Caco-2 (cell line): ENCODE data around the gene FCER1A. TPM values are rescaled to one million over a fixed set of nuclear protein-coding genes. Genes with fewer than 3 reads are reported as not detected.
"Not testable (repeated sequence)": the region's sequence is repeated elsewhere in the genome, so short reads cannot be mapped to it uniquely, and the experiment has no call there.

Experiments
- BruUV-seq: library from RNA; stranded (reverse); fragments of 400-500 nt; replicated peaks from 2 replicates; lab custom pipeline; 2021; lab: Mats Ljungman, UMichigan
- CTCF ChIA-PET: fragments of 300-600 bp; sonication (Branson Sonifier 250); formaldehyde crosslinking; loops from one replicate; lab custom pipeline; 2022; ENCODE audit warnings: antibody characterized with exemption; lab: Charles Lee
- POLR2A ChIA-PET: fragments of 300-600 bp; sonication (Branson Sonifier 250); formaldehyde crosslinking; loops from one replicate; lab custom pipeline; 2022; ENCODE audit warnings: antibody characterized with exemption; lab: Charles Lee
- DNase-seq, 2 experiments: peaks; one replicate each; pipeline versions ENCODE4 v3.0.0 to v3.0.0-alpha.2; 2020 to 2022
- H3K27me3 ChIP-seq: replicated peaks from 2 replicates; pipeline ENCODE4 v1.6.0; 2011; ENCODE audit warnings: low read length; ENCODE audit not compliant: control insufficient read depth, insufficient read depth
- H3K36me3 ChIP-seq: 2 replicates; pipeline ENCODE4 v1.5.1; 2011; ENCODE audit warnings: low read length; ENCODE audit not compliant: control insufficient read depth, insufficient read depth
- H3K4me1 ChIP-seq: fragments of 250-450 bp; sonication (Bioruptor Pico); 2 replicates; pipeline ENCODE4 v1.5.1; 2020; ENCODE audit warnings: mild to moderate bottlenecking
- H3K4me3 ChIP-seq: 2 replicates; pipeline ENCODE4 v1.5.1; 2011; ENCODE audit warnings: low read depth, mild to moderate bottlenecking, control low read depth, low read length
- H3K9me3 ChIP-seq: fragments of 250-450 bp; sonication (Bioruptor Pico); 2 replicates; pipeline ENCODE4 v1.5.1; 2020; ENCODE audit warnings: mild to moderate bottlenecking, moderate library complexity
- H3K27ac Mint-ChIP-seq: one replicate; pipeline ENCODE4 v1.8.0; 2022; ENCODE audit warnings: mixed read lengths; ENCODE audit not compliant: unreplicated experiment
- H3K27me3 Mint-ChIP-seq: one replicate; pipeline ENCODE4 v1.8.0; 2022; ENCODE audit warnings: mixed read lengths; ENCODE audit not compliant: insufficient read depth, unreplicated experiment
- H3K36me3 Mint-ChIP-seq: one replicate; pipeline ENCODE4 v1.8.0; 2022; ENCODE audit warnings: mild to moderate bottlenecking, mixed read lengths; ENCODE audit not compliant: insufficient read depth, unreplicated experiment
- H3K4me1 Mint-ChIP-seq: one replicate; pipeline ENCODE4 v1.8.0; 2022; ENCODE audit warnings: low read depth, mixed read lengths; ENCODE audit not compliant: unreplicated experiment
- H3K4me3 Mint-ChIP-seq: one replicate; pipeline ENCODE4 v1.8.0; 2022; ENCODE audit warnings: mild to moderate bottlenecking, moderate library complexity, mixed read lengths; ENCODE audit not compliant: unreplicated experiment
- H3K9me3 Mint-ChIP-seq: one replicate; pipeline ENCODE4 v1.8.0; 2022; ENCODE audit warnings: mixed read lengths; ENCODE audit not compliant: unreplicated experiment
- intact Hi-C: fragments of 100-400 bp; cut with micrococcal nuclease; formaldehyde crosslinking; loops from one replicate; pipeline ENCODE4 v1.10.0; 2022; ENCODE audit not compliant: unreplicated experiment
- total RNA-seq: library from RNA; stranded (reverse); gene quantifications from 2 replicates; pipeline ENCODE4 v1.2.3, GENCODE V29; 2022
- TF ChIP-seq, protein P1 (sequence below), 2 experiments: fragments of 200-600 bp in 1 of 2; IDR thresholded peaks; 1 replicate in 1 of 2; 2 replicates in 1 of 2; pipeline versions ENCODE4 v1.5.1 to v1.8.0; 2011 to 2022; ENCODE audit warnings: antibody characterized with exemption in 1 of 2, control low read depth in 1 of 2, inconsistent platforms in 1 of 2, low read depth in 1 of 2, low read length in 1 of 2, mild to moderate bottlenecking in 1 of 2, moderate library complexity in 1 of 2; ENCODE audit not compliant: insufficient read depth in 1 of 2, severe bottlenecking in 1 of 2, unreplicated experiment in 1 of 2

FCER1A gene
- total RNA-seq, 1 experiment from 2014 or later = not detected

DNA sequence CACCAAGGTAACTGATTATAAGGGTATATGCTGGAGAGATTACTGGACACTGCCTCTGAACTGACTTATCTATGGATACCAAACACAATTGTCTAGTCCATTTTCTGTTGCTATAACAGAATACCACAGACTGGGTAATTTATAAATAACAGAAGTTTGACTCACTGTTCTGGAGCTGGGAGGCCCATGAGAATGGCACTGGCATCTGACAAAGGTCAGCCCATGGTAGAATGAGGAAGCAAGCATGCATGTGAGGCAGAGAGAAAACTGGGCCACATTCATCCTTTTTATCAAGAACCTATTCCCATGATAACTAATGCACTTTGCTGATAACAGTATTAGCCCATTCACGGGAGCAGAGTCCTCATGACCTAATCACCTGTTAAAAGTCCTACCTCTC lies 37.4 kb downstream of the FCER1A start:
- POLR2A ChIA-PET = no interaction called here
- DNase-seq = no peak
- peaks cover 3% of the 10 kb centered on the region for H3K27me3 Mint-ChIP-seq
- CTCF ChIA-PET = no interaction called here
- H3K9me3 Mint-ChIP-seq = no peaks in the 10 kb centered on the region
- intact Hi-C loops = no loop called here
- H3K36me3 Mint-ChIP-seq = no peaks in the 10 kb centered on the region
- Histone ChIP-seq H3K36me3 (no peaks in the 10 kb centered on the region), H3K27me3 (no peaks in the 10 kb centered on the region; the same call in 1 of the 2 replicates), H3K9me3 (no peaks in the 10 kb centered on the region), H3K4me3 (no peak overlapping the region), H3K4me1 (no peaks in the 10 kb centered on the region)
- no peak overlapping the region for H3K27ac Mint-ChIP-seq
- no peak overlapping the region for H3K4me3 Mint-ChIP-seq
- no TSS peak for BruUV-seq
- H3K4me1 Mint-ChIP-seq = no peaks in the 10 kb centered on the region
- TF ChIP-seq, protein P1, sequence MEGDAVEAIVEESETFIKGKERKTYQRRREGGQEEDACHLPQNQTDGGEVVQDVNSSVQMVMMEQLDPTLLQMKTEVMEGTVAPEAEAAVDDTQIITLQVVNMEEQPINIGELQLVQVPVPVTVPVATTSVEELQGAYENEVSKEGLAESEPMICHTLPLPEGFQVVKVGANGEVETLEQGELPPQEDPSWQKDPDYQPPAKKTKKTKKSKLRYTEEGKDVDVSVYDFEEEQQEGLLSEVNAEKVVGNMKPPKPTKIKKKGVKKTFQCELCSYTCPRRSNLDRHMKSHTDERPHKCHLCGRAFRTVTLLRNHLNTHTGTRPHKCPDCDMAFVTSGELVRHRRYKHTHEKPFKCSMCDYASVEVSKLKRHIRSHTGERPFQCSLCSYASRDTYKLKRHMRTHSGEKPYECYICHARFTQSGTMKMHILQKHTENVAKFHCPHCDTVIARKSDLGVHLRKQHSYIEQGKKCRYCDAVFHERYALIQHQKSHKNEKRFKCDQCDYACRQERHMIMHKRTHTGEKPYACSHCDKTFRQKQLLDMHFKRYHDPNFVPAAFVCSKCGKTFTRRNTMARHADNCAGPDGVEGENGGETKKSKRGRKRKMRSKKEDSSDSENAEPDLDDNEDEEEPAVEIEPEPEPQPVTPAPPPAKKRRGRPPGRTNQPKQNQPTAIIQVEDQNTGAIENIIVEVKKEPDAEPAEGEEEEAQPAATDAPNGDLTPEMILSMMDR (IDR thresholded peaks at IDR 0.05; ENCODE audit: insufficient read depth in 1 of 2, low read depth in 1 of 2, low read length in 1 of 2, severe bottlenecking in 1 of 2, unreplicated experiment in 1 of 2) = no peak

- ChIA-PET CTCF (no interaction called here), POLR2A (no interaction called here)
- Mint-ChIP-seq H3K27me3 (peaks cover 3% of the 10 kb centered on the region), H3K36me3 (no peaks in the 10 kb centered on the region), H3K27ac (no peak overlapping the region), H3K9me3 (no peaks in the 10 kb centered on the region), H3K4me3 (no peak overlapping the region), H3K4me1 (no peaks in the 10 kb centered on the region)
- no peak for DNase-seq
- H3K9me3 ChIP-seq = no peaks in the 10 kb centered on the region
- BruUV-seq = no TSS peak
- TF ChIP-seq, protein P1 (IDR thresholded peaks at IDR 0.05; ENCODE audit: insufficient read depth in 1 of 2, low read depth in 1 of 2, low read length in 1 of 2, severe bottlenecking in 1 of 2, unreplicated experiment in 1 of 2) = no peak
- no peaks in the 10 kb centered on the region for H3K36me3 ChIP-seq
- intact Hi-C loops = no loop called here
- H3K4me1 ChIP-seq = no peaks in the 10 kb centered on the region
- no peaks in the 10 kb centered on the region; the same call in 1 of the 2 replicates for H3K27me3 ChIP-seq
- no peak overlapping the region for H3K4me3 ChIP-seq
Observed at GRCh38 chr1:159341736-159342135, 39.6 kb downstream of the FCER1A start.

DNA sequence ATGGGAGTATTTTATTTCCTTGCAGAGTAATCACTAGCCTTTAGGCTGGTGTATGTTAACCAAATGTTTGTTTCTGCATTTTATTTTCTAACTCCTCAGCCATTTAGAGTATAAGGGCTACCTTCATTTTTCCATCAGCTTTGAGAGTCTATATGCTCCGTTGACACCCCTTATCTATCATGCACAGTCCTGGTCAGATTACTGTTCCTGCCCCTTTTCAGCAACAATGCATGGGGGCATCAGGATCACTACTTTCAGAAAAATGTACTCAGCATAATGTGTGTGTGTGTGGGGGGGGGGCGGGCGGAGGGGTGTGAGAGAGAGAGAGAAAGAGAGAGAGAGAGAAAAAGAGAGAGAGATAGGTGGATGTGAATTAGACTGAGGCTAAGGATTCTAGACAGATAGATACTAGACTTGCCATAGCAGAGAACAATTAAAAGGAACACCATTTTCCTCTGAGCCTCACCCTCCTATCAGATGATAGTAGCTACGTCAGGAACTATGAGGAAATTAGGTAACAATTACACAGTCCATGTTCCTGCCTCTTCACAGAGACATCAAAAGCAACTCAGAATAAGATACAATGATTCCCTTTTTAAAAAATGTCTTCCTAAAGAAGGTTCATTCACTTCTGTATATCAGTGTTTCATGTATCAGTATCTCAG lies 40.8 kb downstream of the FCER1A start:
- Histone ChIP-seq H3K27me3 (no peaks in the 10 kb centered on the region; the same call in 1 of the 2 replicates), H3K4me1 (no peaks in the 10 kb centered on the region), H3K4me3 (no peak overlapping the region), H3K9me3 (no peaks in the 10 kb centered on the region), H3K36me3 (no peaks in the 10 kb centered on the region)
- TF ChIP-seq, protein P1 (IDR thresholded peaks at IDR 0.05; ENCODE audit: insufficient read depth in 1 of 2, low read depth in 1 of 2, low read length in 1 of 2, severe bottlenecking in 1 of 2, unreplicated experiment in 1 of 2) = no peak
- no peak for DNase-seq
- Mint-ChIP-seq H3K27ac (no peak overlapping the region), H3K4me3 (no peak overlapping the region), H3K4me1 (no peaks in the 10 kb centered on the region), H3K27me3 (peaks cover 3% of the 10 kb centered on the region), H3K36me3 (no peaks in the 10 kb centered on the region), H3K9me3 (no peaks in the 10 kb centered on the region)
- intact Hi-C loops = no loop called here
- ChIA-PET CTCF (no interaction called here), POLR2A (no interaction called here)
- BruUV-seq = no TSS peak

- H3K9me3 Mint-ChIP-seq, intact Hi-C loops, H3K4me1 ChIP-seq, H3K36me3 ChIP-seq, H3K9me3 ChIP-seq, H3K4me1 Mint-ChIP-seq, H3K27me3 ChIP-seq, DNase-seq, H3K27me3 Mint-ChIP-seq, H3K4me3 ChIP-seq, H3K36me3 Mint-ChIP-seq, BruUV-seq, H3K4me3 Mint-ChIP-seq, CTCF ChIA-PET, H3K27ac Mint-ChIP-seq, POLR2A ChIA-PET: not testable (repeated sequence)
Observed at GRCh38 chr1:159349374-159349773, 47.2 kb downstream of the FCER1A start.
